ENCODE measurements around the gene FBRS.

DNA sequence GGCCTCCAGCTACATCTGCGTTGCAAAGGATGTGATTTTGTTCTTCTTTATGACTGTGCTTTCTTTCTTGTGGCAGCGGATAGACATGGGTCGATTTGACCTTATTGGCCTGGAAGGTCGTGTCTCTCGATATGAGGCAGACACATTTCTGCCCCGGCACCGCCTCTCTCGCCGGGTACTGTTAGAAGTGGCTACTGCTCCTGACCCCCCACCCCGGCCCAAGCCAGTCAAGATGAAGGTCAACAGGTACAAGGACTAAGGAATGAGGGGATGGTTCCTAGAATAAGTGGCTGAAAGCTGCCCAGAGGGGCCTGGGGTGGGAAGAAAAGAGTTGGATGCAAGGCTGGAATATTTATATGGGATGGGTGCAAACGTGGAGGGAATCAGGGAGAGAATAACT lies 61.9 kb downstream of the FBRS start:
- no peak for TF ChIP-seq EZH2 (IDR thresholded peaks at IDR 0.05; ENCODE audit: borderline replicate concordance, low read depth, low read length, severe bottlenecking)
- TF ChIP-seq, protein P1, sequence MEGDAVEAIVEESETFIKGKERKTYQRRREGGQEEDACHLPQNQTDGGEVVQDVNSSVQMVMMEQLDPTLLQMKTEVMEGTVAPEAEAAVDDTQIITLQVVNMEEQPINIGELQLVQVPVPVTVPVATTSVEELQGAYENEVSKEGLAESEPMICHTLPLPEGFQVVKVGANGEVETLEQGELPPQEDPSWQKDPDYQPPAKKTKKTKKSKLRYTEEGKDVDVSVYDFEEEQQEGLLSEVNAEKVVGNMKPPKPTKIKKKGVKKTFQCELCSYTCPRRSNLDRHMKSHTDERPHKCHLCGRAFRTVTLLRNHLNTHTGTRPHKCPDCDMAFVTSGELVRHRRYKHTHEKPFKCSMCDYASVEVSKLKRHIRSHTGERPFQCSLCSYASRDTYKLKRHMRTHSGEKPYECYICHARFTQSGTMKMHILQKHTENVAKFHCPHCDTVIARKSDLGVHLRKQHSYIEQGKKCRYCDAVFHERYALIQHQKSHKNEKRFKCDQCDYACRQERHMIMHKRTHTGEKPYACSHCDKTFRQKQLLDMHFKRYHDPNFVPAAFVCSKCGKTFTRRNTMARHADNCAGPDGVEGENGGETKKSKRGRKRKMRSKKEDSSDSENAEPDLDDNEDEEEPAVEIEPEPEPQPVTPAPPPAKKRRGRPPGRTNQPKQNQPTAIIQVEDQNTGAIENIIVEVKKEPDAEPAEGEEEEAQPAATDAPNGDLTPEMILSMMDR (IDR thresholded peaks at IDR 0.05; ENCODE audit: extremely low read depth in 1 of 2, insufficient read depth in 1 of 2, low read depth in 1 of 2, low read length in 2 of 2): no peak

Measured in endothelial cell of umbilical vein (primary cell).